ENCODE results near the gene CYBC1. TPM values are rescaled to one million over a fixed set of nuclear protein-coding genes. Genes with fewer than 3 reads are reported as not detected.

Gene CYBC1
- total RNA-seq, 3 donors from 2014 or later (not counting 1 experiment from before 2014, with no cell fraction given), result 168 to 219 (median 192) TPM

- Mint-ChIP-seq H3K36me3 (no peaks in the 10 kb centered on the region), H3K9me3 (no peaks in the 10 kb centered on the region), H3K27ac (no peak overlapping the region), H3K4me1 (peaks cover 16 to 35% of the 10 kb centered on the region in 2 donors), H3K4me3 (no peak overlapping the region), H3K27me3 (ENCODE audit: low read depth in 2 of 2) (no peaks in the 10 kb centered on the region)
- no peak for TF ChIP-seq CTCF (IDR thresholded peaks at IDR 0.05)
- DNase-seq, result no peak
- Histone ChIP-seq H3K4me1 (ENCODE audit: control insufficient read depth, insufficient read depth, low read length) (peaks cover 26% of the 10 kb centered on the region), H3K27me3 (ENCODE audit: control insufficient read depth, insufficient read depth, low read length) (no peaks in the 10 kb centered on the region), H3K36me3 (ENCODE audit: control insufficient read depth, insufficient read depth, low read length) (peaks cover 10% of the 10 kb centered on the region), H3K4me3 (ENCODE audit: low read length) (no peak overlapping the region), H3K9me3 (ENCODE audit: control insufficient read depth, insufficient read depth, low read length) (no peaks in the 10 kb centered on the region), H3K27ac (ENCODE audit: low read length) (no peak overlapping the region)
- intact Hi-C loops (cut with micrococcal nuclease), result no loop called here
- ATAC-seq, result no peak
- WGBS (ENCODE audit: insufficient coverage), result 93% methylated on average over 13 of the region's 13 CpGs
Measured at GRCh38 chr17:82492643-82493225, 42.2 kb upstream of the CYBC1 start.

- Histone ChIP-seq H3K36me3 (ENCODE audit: control insufficient read depth, insufficient read depth, low read length) (peaks cover 14% of the 10 kb centered on the region), H3K27me3 (ENCODE audit: control insufficient read depth, insufficient read depth, low read length) (no peaks in the 10 kb centered on the region), H3K4me1 (ENCODE audit: control insufficient read depth, insufficient read depth, low read length) (peaks cover 26% of the 10 kb centered on the region), H3K9me3 (ENCODE audit: control insufficient read depth, insufficient read depth, low read length) (no peaks in the 10 kb centered on the region), H3K27ac (ENCODE audit: low read length) (no peak overlapping the region), H3K4me3 (ENCODE audit: low read length) (no peak overlapping the region)
- Mint-ChIP-seq H3K27ac (no peak overlapping the region), H3K9me3 (no peaks in the 10 kb centered on the region), H3K4me1 (peaks cover 17 to 33% of the 10 kb centered on the region in 2 donors), H3K36me3 (no peaks in the 10 kb centered on the region), H3K27me3 (ENCODE audit: low read depth in 2 of 2) (no peaks in the 10 kb centered on the region), H3K4me3 (no peak overlapping the region)
- TF ChIP-seq CTCF (IDR thresholded peaks at IDR 0.05), result no peak
- no peak for ATAC-seq
- intact Hi-C loops (cut with micrococcal nuclease), result no loop called here
- WGBS (ENCODE audit: insufficient coverage), result 98% methylated on average over 15 of the region's 15 CpGs
- DNase-seq, result no peak
Measured at GRCh38 chr17:82491533-82491932, 41.0 kb upstream of the CYBC1 start.

GRCh38 chr17:82491196-82491530 lies 40.6 kb upstream of the CYBC1 start:
- intact Hi-C loops (cut with micrococcal nuclease), result no loop called here
- Histone ChIP-seq H3K9me3 (ENCODE audit: control insufficient read depth, insufficient read depth, low read length) (no peaks in the 10 kb centered on the region), H3K4me1 (ENCODE audit: control insufficient read depth, insufficient read depth, low read length) (peaks cover 26% of the 10 kb centered on the region), H3K27ac (ENCODE audit: low read length) (no peak overlapping the region), H3K36me3 (ENCODE audit: control insufficient read depth, insufficient read depth, low read length) (peaks cover 14% of the 10 kb centered on the region), H3K4me3 (ENCODE audit: low read length) (no peak overlapping the region), H3K27me3 (ENCODE audit: control insufficient read depth, insufficient read depth, low read length) (no peaks in the 10 kb centered on the region)
- no peak overlapping the region for H3K4me3 Mint-ChIP-seq
- DNase-seq (no peak), ATAC-seq (no peak)
- no peaks in the 10 kb centered on the region for H3K9me3 Mint-ChIP-seq
- H3K4me1 Mint-ChIP-seq, result peaks cover 21 to 33% of the 10 kb centered on the region in 2 donors
- no peak for TF ChIP-seq CTCF (IDR thresholded peaks at IDR 0.05)
- 93% methylated on average over 10 of the region's 10 CpGs for WGBS (ENCODE audit: insufficient coverage)
- H3K36me3 Mint-ChIP-seq, result no peaks in the 10 kb centered on the region
- no peaks in the 10 kb centered on the region for H3K27me3 Mint-ChIP-seq (ENCODE audit: low read depth in 2 of 2)
- H3K27ac Mint-ChIP-seq, result no peak overlapping the region
